Measurements from ENCODE around the gene ARHGAP26. TPM values are rescaled to one million over a fixed set of nuclear protein-coding genes. Genes with fewer than 3 reads are reported as not detected.

ARHGAP26 gene
- polyA plus RNA-seq, 1 donor (not counting 4 experiments of a cell fraction or from before 2014, with no cell fraction given), result 3.9 TPM

DNA sequence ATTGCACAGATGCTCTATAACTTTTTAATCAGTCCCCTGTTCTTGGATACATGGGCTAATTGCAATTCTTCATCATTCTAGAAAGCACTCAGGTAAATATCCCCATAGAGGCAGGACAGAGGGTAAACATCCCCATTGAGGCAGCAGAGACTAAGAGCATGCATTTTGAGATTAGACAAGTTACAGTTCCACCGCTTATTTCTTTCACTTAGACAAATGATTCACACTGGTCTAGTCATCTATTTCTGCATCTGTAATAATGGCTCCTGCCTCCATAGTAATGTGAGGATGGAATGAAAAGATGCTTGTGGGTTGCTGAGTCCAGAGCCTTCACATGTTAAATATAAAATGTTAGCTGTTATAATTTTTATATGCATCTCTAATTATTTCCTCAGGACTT, 276.9 kb downstream of the ARHGAP26 start:
- Histone ChIP-seq H2AFZ (ENCODE audit: control insufficient read depth, low read length) (no peak overlapping the region), H3K9me1 (ENCODE audit: control insufficient read depth, extremely low read depth, insufficient read depth, low read length) (no peaks in the 10 kb centered on the region), H3K4me1 (ENCODE audit: control insufficient read depth, extremely low read depth, insufficient read depth, low read length) (peaks cover 7% of the 10 kb centered on the region), H3K27me3 (ENCODE audit: control insufficient read depth, extremely low read depth, insufficient read depth, low read length) (no peaks in the 10 kb centered on the region), H3K9ac (ENCODE audit: control insufficient read depth, extremely low read depth, insufficient read depth, low read length) (no peak overlapping the region), H3K4me2 (ENCODE audit: control insufficient read depth, extremely low read depth, insufficient read depth, low read depth, low read length) (no peak overlapping the region), H3K9me3 (ENCODE audit: control insufficient read depth, low read depth, low read length) (no peaks in the 10 kb centered on the region), H3K36me3 (ENCODE audit: control insufficient read depth in 2 of 2, extremely low read depth in 1 of 2, insufficient read depth in 2 of 2, low read length in 2 of 2) (peaks cover 0 to 1% of the 10 kb centered on the region in 2 experiments), H3K27ac (ENCODE audit: control insufficient read depth, insufficient read depth, low read length) (no peak overlapping the region), H4K20me1 (ENCODE audit: control insufficient read depth, extremely low read depth, insufficient read depth, low read length) (no peaks in the 10 kb centered on the region), H3K79me2 (ENCODE audit: control insufficient read depth, insufficient read depth, low read length) (no peaks in the 10 kb centered on the region), H3K4me3 (ENCODE audit: control insufficient read depth in 2 of 3, extremely low read depth in 1 of 3, insufficient read depth in 2 of 3, low read depth in 1 of 3, low read length in 3 of 3) (no peak overlapping the region)
- FAIRE-seq, result no peak
- dilution Hi-C loops (cut with MboI; ENCODE audit: extremely low pct_ligation_motif_present, low sequenced_read_pairs), result no loop called here
- no peak for DNase-seq (ENCODE audit: low read depth, low spot score)
- no peak for TF ChIP-seq EZH2 (IDR thresholded peaks at IDR 0.05; ENCODE audit: low read length)
- TF ChIP-seq, protein P1, sequence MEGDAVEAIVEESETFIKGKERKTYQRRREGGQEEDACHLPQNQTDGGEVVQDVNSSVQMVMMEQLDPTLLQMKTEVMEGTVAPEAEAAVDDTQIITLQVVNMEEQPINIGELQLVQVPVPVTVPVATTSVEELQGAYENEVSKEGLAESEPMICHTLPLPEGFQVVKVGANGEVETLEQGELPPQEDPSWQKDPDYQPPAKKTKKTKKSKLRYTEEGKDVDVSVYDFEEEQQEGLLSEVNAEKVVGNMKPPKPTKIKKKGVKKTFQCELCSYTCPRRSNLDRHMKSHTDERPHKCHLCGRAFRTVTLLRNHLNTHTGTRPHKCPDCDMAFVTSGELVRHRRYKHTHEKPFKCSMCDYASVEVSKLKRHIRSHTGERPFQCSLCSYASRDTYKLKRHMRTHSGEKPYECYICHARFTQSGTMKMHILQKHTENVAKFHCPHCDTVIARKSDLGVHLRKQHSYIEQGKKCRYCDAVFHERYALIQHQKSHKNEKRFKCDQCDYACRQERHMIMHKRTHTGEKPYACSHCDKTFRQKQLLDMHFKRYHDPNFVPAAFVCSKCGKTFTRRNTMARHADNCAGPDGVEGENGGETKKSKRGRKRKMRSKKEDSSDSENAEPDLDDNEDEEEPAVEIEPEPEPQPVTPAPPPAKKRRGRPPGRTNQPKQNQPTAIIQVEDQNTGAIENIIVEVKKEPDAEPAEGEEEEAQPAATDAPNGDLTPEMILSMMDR (optimal IDR thresholded peaks at IDR 0.05 in 1 of 3, IDR thresholded peaks at IDR 0.05 in 1 of 3, conservative IDR thresholded peaks at IDR 0.05 in 1 of 3; ENCODE audit: extremely low read depth in 1 of 3, insufficient read depth in 2 of 3, low read length in 3 of 3), result no peak

DNA sequence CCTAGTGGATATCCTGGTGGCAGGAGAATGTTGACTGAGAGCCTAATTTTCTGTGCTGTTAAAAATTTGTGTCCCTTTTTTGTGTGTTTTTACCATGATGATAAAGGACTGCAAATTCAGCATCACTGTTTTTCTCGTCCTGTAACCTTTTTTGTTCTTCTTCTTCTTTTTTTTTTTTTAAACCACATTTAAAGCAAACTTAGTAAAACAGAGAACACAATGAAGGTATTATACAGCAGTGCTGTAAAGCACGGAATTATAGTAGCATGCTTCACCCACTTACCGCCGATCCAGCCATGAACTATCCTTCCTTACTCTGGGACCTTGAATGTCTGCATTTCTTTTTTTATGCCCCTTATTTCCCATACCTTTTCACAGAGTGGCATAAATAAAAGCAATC, 280.0 kb downstream of the ARHGAP26 start:
- H2AFZ ChIP-seq (ENCODE audit: control insufficient read depth, low read length), result no peak overlapping the region
- dilution Hi-C loops (cut with MboI; ENCODE audit: extremely low pct_ligation_motif_present, low sequenced_read_pairs), result no loop called here
- no peak overlapping the region for H3K9ac ChIP-seq (ENCODE audit: control insufficient read depth, extremely low read depth, insufficient read depth, low read length)
- peaks cover 13% of the 10 kb centered on the region for H3K4me1 ChIP-seq (ENCODE audit: control insufficient read depth, extremely low read depth, insufficient read depth, low read length)
- H3K4me3 ChIP-seq (ENCODE audit: control insufficient read depth in 2 of 3, extremely low read depth in 1 of 3, insufficient read depth in 2 of 3, low read depth in 1 of 3, low read length in 3 of 3), result no peak overlapping the region
- H3K9me1 ChIP-seq (ENCODE audit: control insufficient read depth, extremely low read depth, insufficient read depth, low read length), result no peaks in the 10 kb centered on the region
- H3K36me3 ChIP-seq (ENCODE audit: control insufficient read depth in 2 of 2, extremely low read depth in 1 of 2, insufficient read depth in 2 of 2, low read length in 2 of 2), result no peaks in the 10 kb centered on the region
- H4K20me1 ChIP-seq (ENCODE audit: control insufficient read depth, extremely low read depth, insufficient read depth, low read length), result no peaks in the 10 kb centered on the region
- TF ChIP-seq, protein P1 (optimal IDR thresholded peaks at IDR 0.05 in 1 of 3, IDR thresholded peaks at IDR 0.05 in 1 of 3, conservative IDR thresholded peaks at IDR 0.05 in 1 of 3; ENCODE audit: extremely low read depth in 1 of 3, insufficient read depth in 2 of 3, low read length in 3 of 3), result no peak
- TF ChIP-seq EZH2 (IDR thresholded peaks at IDR 0.05; ENCODE audit: low read length), result no peak
- no peaks in the 10 kb centered on the region for H3K27me3 ChIP-seq (ENCODE audit: control insufficient read depth, extremely low read depth, insufficient read depth, low read length)
- H3K79me2 ChIP-seq (ENCODE audit: control insufficient read depth, insufficient read depth, low read length), result no peaks in the 10 kb centered on the region
- no peaks in the 10 kb centered on the region for H3K9me3 ChIP-seq (ENCODE audit: control insufficient read depth, low read depth, low read length)
- DNase-seq (ENCODE audit: low read depth, low spot score) (no peak), FAIRE-seq (no peak)
- H3K4me2 ChIP-seq (ENCODE audit: control insufficient read depth, extremely low read depth, insufficient read depth, low read depth, low read length), result no peak overlapping the region
- H3K27ac ChIP-seq (ENCODE audit: control insufficient read depth, insufficient read depth, low read length), result no peak overlapping the region

All from keratinocyte (primary cell).